Epithelial cell of esophagus (primary cell): ENCODE results near the gene DPYSL3.

Experiments used
- DNase-seq: peaks from one replicate; pipeline ENCODE4 v3.0.0; 2010; ENCODE audit warnings: low read depth
- H3K4me3 ChIP-seq: 2 replicates; pipeline ENCODE4 v1.5.1; 2011; ENCODE audit warnings: mild to moderate bottlenecking, low read length, control low read depth
- TF ChIP-seq, protein P1 (sequence below): IDR thresholded peaks from 2 replicates; pipeline ENCODE4 v1.5.1; 2011; ENCODE audit warnings: low read depth, mild to moderate bottlenecking, low read length, control low read depth, inconsistent platforms; ENCODE audit not compliant: insufficient read depth; ENCODE audit errors: missing control alignments

Gene DPYSL3

DNA sequence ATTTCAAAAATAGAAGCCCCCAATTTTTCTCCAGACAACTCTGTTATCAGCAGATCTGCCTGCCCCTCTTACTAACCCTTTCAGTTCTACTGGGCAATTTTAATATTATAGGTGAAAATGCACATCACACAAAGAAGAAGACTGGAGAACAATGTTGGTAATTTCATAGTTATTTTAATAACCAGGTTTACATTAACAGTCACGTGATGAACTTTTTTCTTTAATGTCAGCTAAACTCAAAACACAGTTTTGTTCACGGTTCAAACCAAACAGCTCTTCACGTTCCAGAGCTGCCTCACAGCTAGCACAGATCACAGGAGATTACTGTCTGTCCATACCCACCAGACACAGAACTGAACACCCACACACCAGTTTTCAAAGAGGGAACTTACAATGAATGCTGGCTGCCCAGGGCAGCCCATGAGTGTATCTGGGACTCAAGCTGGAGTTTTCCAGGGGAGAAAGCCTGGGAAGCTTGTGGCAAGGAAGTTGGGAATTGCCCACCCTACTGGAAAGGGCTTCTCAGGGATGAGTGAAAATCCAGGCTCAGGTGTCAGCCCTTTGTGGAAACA is 119.1 kb downstream of the DPYSL3 start:
- TF ChIP-seq, protein P1, sequence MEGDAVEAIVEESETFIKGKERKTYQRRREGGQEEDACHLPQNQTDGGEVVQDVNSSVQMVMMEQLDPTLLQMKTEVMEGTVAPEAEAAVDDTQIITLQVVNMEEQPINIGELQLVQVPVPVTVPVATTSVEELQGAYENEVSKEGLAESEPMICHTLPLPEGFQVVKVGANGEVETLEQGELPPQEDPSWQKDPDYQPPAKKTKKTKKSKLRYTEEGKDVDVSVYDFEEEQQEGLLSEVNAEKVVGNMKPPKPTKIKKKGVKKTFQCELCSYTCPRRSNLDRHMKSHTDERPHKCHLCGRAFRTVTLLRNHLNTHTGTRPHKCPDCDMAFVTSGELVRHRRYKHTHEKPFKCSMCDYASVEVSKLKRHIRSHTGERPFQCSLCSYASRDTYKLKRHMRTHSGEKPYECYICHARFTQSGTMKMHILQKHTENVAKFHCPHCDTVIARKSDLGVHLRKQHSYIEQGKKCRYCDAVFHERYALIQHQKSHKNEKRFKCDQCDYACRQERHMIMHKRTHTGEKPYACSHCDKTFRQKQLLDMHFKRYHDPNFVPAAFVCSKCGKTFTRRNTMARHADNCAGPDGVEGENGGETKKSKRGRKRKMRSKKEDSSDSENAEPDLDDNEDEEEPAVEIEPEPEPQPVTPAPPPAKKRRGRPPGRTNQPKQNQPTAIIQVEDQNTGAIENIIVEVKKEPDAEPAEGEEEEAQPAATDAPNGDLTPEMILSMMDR = no peak
- no peak for DNase-seq
- H3K4me3 ChIP-seq = no peak overlapping the region

DNA sequence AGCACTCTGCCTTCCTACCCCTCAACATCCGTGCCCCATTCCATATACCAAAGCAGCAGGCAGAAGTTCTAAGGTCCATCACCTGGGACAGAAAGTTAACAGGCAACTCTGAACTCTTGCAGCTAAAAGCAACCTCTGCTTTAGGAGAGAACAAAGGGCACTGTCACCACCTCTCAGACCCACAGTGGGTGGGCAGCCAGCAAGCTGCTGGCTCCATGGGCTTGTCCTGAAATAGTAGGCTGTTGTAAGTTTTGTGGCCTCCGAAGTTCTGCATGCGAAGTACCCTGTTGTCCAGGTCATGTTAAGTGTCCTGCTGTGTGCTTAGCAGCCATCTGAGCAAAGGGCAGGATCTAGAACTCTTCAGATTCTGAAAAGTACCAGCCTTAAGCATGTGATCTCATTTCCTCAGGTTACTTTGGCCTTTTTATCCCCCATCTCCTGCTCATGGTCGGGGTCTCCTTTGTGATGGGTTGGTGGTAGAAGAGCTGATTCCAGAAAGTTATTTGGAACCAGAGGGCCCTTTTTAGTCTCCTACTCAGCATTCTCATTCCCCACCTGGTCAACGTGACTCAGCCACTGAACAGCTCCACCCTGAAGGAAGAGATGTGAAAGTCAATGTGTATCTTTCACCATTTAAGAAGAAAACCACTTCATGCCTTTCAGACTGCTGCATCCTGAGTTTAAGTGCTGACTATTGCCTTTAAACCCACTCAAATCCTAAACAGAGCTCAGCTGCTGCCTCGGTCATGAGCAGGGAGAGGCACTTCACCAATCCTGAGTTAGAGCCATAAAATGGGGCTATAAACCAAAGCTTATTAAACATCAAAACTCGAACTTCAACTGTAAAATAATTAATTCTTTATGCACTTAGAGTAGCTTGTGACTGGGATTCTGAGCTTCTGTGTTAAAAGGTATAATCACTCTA is 121.4 kb downstream of the DPYSL3 start:
- TF ChIP-seq, protein P1 = no peak
- peak; percentile 47 for DNase-seq
- no peak overlapping the region for H3K4me3 ChIP-seq

DNA sequence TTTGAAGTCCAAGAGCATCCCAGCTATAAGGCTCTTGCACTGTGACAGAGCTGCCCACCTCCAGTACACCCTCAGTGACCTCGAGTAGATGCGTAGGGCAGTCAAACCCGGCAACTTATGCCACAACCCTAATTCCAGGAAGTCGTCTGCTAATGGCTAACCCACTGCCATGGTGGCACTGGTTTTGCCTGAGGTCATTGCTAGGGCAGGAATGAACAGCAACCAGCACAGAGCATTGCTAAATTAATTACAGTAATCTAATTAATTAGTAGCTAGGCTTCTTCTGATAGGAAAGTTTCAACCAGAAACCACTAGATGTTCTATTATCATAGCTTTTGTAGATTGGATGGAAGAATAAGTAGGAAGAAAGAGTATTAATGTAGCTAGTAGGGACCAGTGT is 122.8 kb downstream of the DPYSL3 start:
- no peak overlapping the region for H3K4me3 ChIP-seq

DNA sequence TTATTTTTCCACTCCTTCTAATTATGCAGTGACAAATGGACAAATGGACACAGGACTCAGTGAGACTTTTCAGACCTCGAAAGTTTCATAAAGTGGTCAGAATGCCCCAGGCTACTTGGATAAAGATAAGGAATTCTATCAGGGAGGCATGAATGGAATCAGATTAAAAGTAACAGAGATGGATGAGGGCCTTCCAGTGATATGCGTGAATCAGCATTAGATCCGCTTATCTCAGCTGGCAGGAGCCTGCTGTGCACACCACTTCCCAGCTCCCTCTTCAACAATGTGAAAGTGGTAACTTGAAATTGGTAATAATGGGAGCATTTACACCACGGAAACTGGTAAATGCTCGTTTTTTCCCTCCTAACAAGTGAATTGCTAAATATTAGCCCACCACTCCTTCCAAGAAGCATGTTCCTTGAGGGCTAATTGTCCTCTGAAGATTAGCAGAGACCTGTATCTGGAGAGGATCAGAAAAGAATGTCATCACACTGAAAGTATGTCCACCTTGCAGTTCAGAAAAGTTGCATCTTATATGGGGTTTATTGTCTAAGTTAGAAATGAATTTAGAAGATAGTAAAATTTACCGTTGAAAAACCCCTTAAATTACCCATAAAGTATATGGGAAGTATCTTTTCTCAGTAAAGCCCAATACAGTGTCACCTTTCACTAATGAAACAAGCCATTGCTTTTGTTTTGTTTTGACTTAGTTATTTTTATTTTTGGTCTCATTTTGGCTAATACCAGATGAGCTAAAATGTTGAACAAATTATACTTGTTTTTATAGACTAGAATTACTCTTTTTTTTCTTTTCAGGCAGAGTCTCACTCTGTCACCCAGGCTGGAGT is 125.3 kb downstream of the DPYSL3 start:
- DNase-seq = no peak
- H3K4me3 ChIP-seq = no peak overlapping the region
- TF ChIP-seq, protein P1 = no peak

More for the DNA sequence above, 122.8 kb downstream of the DPYSL3 start:
- DNase-seq = no peak
- TF ChIP-seq, protein P1 = no peak

DNA sequence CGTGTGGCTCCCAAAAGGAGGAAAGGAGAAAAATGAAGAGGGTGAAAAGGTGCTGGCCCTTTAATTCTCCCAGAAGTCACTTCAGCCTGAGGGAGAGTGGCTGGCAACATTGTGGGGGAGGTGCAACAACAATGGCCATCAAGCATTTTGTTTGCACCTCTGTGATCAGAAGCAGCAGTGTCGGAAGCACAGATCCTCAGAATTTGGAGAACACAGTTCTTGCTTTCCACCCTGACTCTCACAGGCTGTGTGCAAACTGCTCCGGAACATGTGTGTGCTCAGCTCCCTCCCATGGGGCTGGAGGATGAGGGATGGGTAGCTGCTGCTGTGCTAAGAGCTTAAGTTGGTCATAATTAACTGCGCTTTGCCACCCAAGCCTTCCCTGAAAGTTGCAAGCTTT is 127.1 kb downstream of the DPYSL3 start:
- no peak overlapping the region for H3K4me3 ChIP-seq
- TF ChIP-seq, protein P1 = no peak
- no peak for DNase-seq

DNA sequence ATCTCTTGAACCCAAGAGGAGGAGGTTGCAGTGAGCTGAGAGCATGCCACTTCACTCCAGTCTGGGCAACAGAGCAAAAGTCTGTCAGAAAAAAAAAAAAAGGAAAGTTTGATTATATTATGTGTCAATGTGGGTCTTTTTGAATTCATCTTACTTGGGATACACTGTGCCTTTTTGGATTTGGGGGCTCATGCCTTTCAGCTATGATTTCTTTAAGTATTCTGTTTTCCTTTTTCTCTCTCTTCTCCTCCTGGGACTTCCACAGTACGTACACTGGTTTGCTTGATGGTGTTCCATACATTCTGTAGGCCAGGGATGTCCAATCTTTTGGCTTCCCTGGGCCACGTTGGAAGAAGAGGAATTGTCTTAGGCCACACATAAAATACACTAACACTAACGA is 128.3 kb downstream of the DPYSL3 start:
- TF ChIP-seq, protein P1 = no peak
- no peak for DNase-seq

More for the DNA sequence above, 128.3 kb downstream of the DPYSL3 start:
- no peak overlapping the region for H3K4me3 ChIP-seq
